ENCODE results near the gene ROR2.

DNA sequence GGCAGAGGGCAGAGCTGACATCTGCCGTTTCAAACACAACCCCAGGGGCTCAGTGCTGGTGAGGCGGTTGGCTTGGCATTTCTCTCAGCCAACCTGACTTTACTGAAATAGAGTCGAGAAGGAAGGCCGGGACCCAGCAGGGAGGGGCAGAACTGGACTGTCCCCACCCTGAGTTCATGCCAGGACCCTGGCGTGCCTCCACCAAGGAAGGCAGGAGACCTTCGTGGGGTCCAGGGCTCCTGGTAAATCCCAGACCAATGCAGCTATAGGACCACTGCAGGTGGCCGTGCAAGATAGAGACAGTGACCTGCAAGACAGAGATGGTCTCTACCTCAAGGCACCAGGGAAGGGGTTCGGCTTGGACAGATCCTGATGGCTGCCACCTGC lies 132.9 kb downstream of the ROR2 start:
- TF ChIP-seq TAF1 (IDR thresholded peaks at IDR 0.05; ENCODE audit: low read depth) (no peak), NFIC (IDR thresholded peaks at IDR 0.05) (no peak), EP300 (IDR thresholded peaks at IDR 0.05; ENCODE audit: borderline replicate concordance) (no peak), REST (IDR thresholded peaks at IDR 0.05; ENCODE audit: low read depth) (no peak), RAD21 (IDR thresholded peaks at IDR 0.05; ENCODE audit: low read depth) (no peak), EGR1 (IDR thresholded peaks at IDR 0.05) (no peak), YY1 (IDR thresholded peaks at IDR 0.05; ENCODE audit: low read depth) (no peak), CREB1 (IDR thresholded peaks at IDR 0.05; ENCODE audit: low read depth) (no peak), ZBTB7A (IDR thresholded peaks at IDR 0.05; ENCODE audit: low read depth) (no peak), CEBPB (IDR thresholded peaks at IDR 0.05) (no peak), FOXM1 (IDR thresholded peaks at IDR 0.05; ENCODE audit: borderline replicate concordance, low read depth) (no peak), TCF12 (IDR thresholded peaks at IDR 0.05; ENCODE audit: low read depth) (no peak), USF1 (IDR thresholded peaks at IDR 0.05) (no peak)
- TF ChIP-seq, protein P1, sequence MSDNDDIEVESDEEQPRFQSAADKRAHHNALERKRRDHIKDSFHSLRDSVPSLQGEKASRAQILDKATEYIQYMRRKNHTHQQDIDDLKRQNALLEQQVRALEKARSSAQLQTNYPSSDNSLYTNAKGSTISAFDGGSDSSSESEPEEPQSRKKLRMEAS (IDR thresholded peaks at IDR 0.05) = no peak

Data from Ishikawa (cell line).